HCT116 (cell line): ENCODE measurements around the gene NEUROD1. TPM values are rescaled to one million over a fixed set of nuclear protein-coding genes. Genes with fewer than 3 reads are reported as not detected.

Source experiments
- ATAC-seq: fragments of 200-7000 bp; cut with Tn5 transposase; 2 replicates; pipeline ENCODE4 v1.9.1; 2020; ENCODE audit warnings: mild to moderate bottlenecking, moderate library complexity
- BruUV-seq: library from RNA; stranded (reverse); fragments of 400-500 nt; replicated peaks from 2 replicates; lab custom pipeline; 2021; lab: Mats Ljungman, UMichigan
- CTCF ChIA-PET: fragments of 300-600 bp; sonication (Branson Sonifier 250); formaldehyde crosslinking; loops from one replicate; lab custom pipeline; 2021; ENCODE audit warnings: antibody characterized with exemption; lab: Charles Lee
- POLR2A ChIA-PET: fragments of 300-600, 350-600 bp; sonication (Branson Sonifier 250); formaldehyde crosslinking; loops from one replicate; lab custom pipeline; 2021; ENCODE audit warnings: antibody characterized with exemption; lab: Charles Lee
- RAD21 ChIA-PET, 2 experiments: fragments of 300-600 bp; sonication (Branson Sonifier 250); formaldehyde crosslinking; loops; one replicate each; lab custom pipeline; 2023; ENCODE audit warnings: low total read pairs in 2 of 2; ENCODE audit not compliant: uncharacterized antibody in 2 of 2, unreplicated experiment in 2 of 2, low non-redundant PET in 1 of 2; lab: Charles Lee
- DNase-seq: peaks from one replicate; pipeline ENCODE4 v3.0.0-alpha.2; 2010; ENCODE audit warnings: low read depth, low spot score
- H2AFZ ChIP-seq: fragments of 200-600 bp; shearing (Covaris generic), sonication (generic); 2 replicates; pipeline ENCODE4 v1.6.1; 2017; ENCODE audit warnings: low read depth, mixed run types, mixed read lengths, antibody characterized with exemption, low read length; ENCODE audit not compliant: poor library complexity, severe bottlenecking
- H3K27ac ChIP-seq: 2 replicates; pipeline ENCODE4 v1.5.1; 2012; ENCODE audit warnings: low read depth, low read length
- H3K27me3 ChIP-seq: fragments of 200-600 bp; sonication (generic); 2 replicates; pipeline ENCODE4 v1.6.1; 2016; ENCODE audit warnings: mixed run types, low read length, mixed read lengths; ENCODE audit not compliant: insufficient read depth
- H3K36me3 ChIP-seq, 2 experiments: fragments of 200-500 bp in 1 of 2; fragments of 200-600 bp in 1 of 2; sonication (Bioruptor generic) in 1 of 2; sonication (generic) in 1 of 2; 2 replicates each; pipeline versions ENCODE4 v1.5.1 to v1.6.1; 2014 to 2016; ENCODE audit warnings: low read length in 2 of 2, inconsistent platforms in 1 of 2, mixed read lengths in 1 of 2, mixed run types in 1 of 2; ENCODE audit not compliant: insufficient read depth in 2 of 2, control insufficient read depth in 1 of 2
- H3K4me1 ChIP-seq, 2 experiments: fragments of 200-600 bp in 1 of 2; sonication (generic) in 1 of 2; 2 replicates each; pipeline versions ENCODE4 v1.5.1 to v1.6.1; 2012 to 2017; ENCODE audit warnings: low read length in 2 of 2, inconsistent platforms in 1 of 2, mild to moderate bottlenecking in 1 of 2, mixed read lengths in 1 of 2, mixed run types in 1 of 2, moderate library complexity in 1 of 2; ENCODE audit not compliant: insufficient read depth in 2 of 2, control insufficient read depth in 1 of 2
- H3K4me2 ChIP-seq: fragments of 200-600 bp; sonication (generic); 2 replicates; pipeline ENCODE4 v1.6.1; 2017; ENCODE audit warnings: mixed run types, low read length, mixed read lengths
- H3K4me3 ChIP-seq, 2 experiments: fragments of 200-600 bp in 1 of 2; sonication (generic) in 1 of 2; replicated peaks in 1 of 2; 2 replicates each; pipeline ENCODE4 v1.5.1; 2011 to 2016; ENCODE audit warnings: low read length in 2 of 2, control low read depth in 1 of 2, low read depth in 1 of 2, mild to moderate bottlenecking in 1 of 2, mixed read lengths in 1 of 2, mixed run types in 1 of 2
- H3K79me2 ChIP-seq: fragments of 200-600 bp; sonication (generic); 2 replicates; pipeline ENCODE4 v1.6.1; 2017; ENCODE audit warnings: mild to moderate bottlenecking, mixed run types, low read length, moderate library complexity, mixed read lengths; ENCODE audit not compliant: insufficient read depth
- H3K9ac ChIP-seq: fragments of 200-600 bp; sonication (generic); 2 replicates; pipeline ENCODE4 v1.6.1; 2016; ENCODE audit warnings: low read length, mixed read lengths
- H3K9me2 ChIP-seq: fragments of 200-600 bp; sonication (generic), shearing (Covaris generic); 2 replicates; pipeline ENCODE4 v1.6.1; 2017; ENCODE audit warnings: mixed run types, mild to moderate bottlenecking, moderate library complexity; ENCODE audit not compliant: insufficient read depth
- H3K9me3 ChIP-seq, 2 experiments: fragments of 200-500 bp in 1 of 2; fragments of 200-600 bp in 1 of 2; sonication (Bioruptor generic) in 1 of 2; sonication (generic) in 1 of 2; 2 replicates each; pipeline ENCODE4 v1.6.1; 2014 to 2017; ENCODE audit warnings: low read length in 2 of 2, mixed read lengths in 2 of 2, inconsistent platforms in 1 of 2, low read depth in 1 of 2, mild to moderate bottlenecking in 1 of 2, mixed run types in 1 of 2, moderate library complexity in 1 of 2; ENCODE audit not compliant: control insufficient read depth in 1 of 2, insufficient read depth in 1 of 2
- H4K20me1 ChIP-seq: fragments of 200-600 bp; sonication (generic), shearing (Covaris generic); 2 replicates; pipeline ENCODE4 v1.6.1; 2017; ENCODE audit warnings: mixed run types, mild to moderate bottlenecking, moderate library complexity; ENCODE audit not compliant: insufficient read depth
- CBX3 ChIP-seq: IDR thresholded peaks from 2 replicates; pipeline ENCODE4 v1.6.1; 2012; ENCODE audit warnings: low read depth
- CEBPB ChIP-seq: IDR thresholded peaks from 2 replicates; pipeline ENCODE4 v1.6.1; 2012; ENCODE audit warnings: low read depth
- EGR1 ChIP-seq: IDR thresholded peaks from 2 replicates; pipeline ENCODE4 v1.6.1; 2012; ENCODE audit warnings: low read depth
- ELF1 ChIP-seq: IDR thresholded peaks from 2 replicates; pipeline ENCODE4 v1.6.1; 2012; ENCODE audit warnings: low read depth, borderline replicate concordance
- EZH2 ChIP-seq: fragments of 200-600 bp; sonication (generic); IDR thresholded peaks from 2 replicates; pipeline ENCODE4 v1.6.1; 2017; ENCODE audit warnings: antibody characterized with exemption, mixed run types
- FOSL1 ChIP-seq: IDR thresholded peaks from 2 replicates; pipeline ENCODE4 v1.6.1; 2012; ENCODE audit warnings: low read depth
- JUND ChIP-seq: IDR thresholded peaks from 2 replicates; pipeline ENCODE4 v1.6.1; 2012
- POLR2A ChIP-seq: IDR thresholded peaks from 2 replicates; pipeline ENCODE4 v1.7.0; 2011; ENCODE audit warnings: borderline replicate concordance; ENCODE audit not compliant: insufficient read depth, insufficient read length; ENCODE audit errors: extremely low read depth
- SP1 ChIP-seq: IDR thresholded peaks from 2 replicates; pipeline ENCODE4 v1.6.1; 2012; ENCODE audit warnings: low read depth
- SRF ChIP-seq: IDR thresholded peaks from 2 replicates; pipeline ENCODE4 v1.6.1; 2012; ENCODE audit warnings: low read depth
- TCF7L2 ChIP-seq: IDR thresholded peaks from 2 replicates; pipeline ENCODE4 v1.7.0; 2011; ENCODE audit warnings: borderline replicate concordance, inconsistent platforms; ENCODE audit not compliant: insufficient read depth, insufficient read length; ENCODE audit errors: extremely low read depth
- YY1 ChIP-seq: IDR thresholded peaks from 2 replicates; pipeline ENCODE4 v1.6.1; 2011; ENCODE audit warnings: low read length, low read depth, moderate library complexity, mild to moderate bottlenecking; ENCODE audit not compliant: insufficient replicate concordance; ENCODE audit errors: extremely low read depth
- ZFX ChIP-seq: fragments of 450-650 bp; IDR thresholded peaks from 2 replicates; pipeline ENCODE4 v1.6.1; 2017
- ZNF274 ChIP-seq: fragments of 200-500 bp; sonication (Bioruptor generic); IDR thresholded peaks from 2 replicates; pipeline ENCODE4 v1.6.1; 2014; ENCODE audit warnings: mild to moderate bottlenecking, low read depth, low read length, inconsistent platforms
- intact Hi-C: fragments of 100-400 bp; cut with micrococcal nuclease; formaldehyde crosslinking; loops from 2 replicates; pipeline ENCODE4 v1.10.0; 2022
- total RNA-seq: library from RNA; stranded (reverse); gene quantifications from one replicate; pipeline ENCODE4 v1.2.1, GENCODE V29; 2021; ENCODE audit not compliant: unreplicated experiment
- TF ChIP-seq, protein P1 (sequence below): IDR thresholded peaks from 2 replicates; pipeline ENCODE4 v1.6.1; 2011; ENCODE audit warnings: mild to moderate bottlenecking, low read length, moderate library complexity; ENCODE audit not compliant: insufficient replicate concordance; ENCODE audit errors: extremely low read depth
- TF ChIP-seq, protein P2 (sequence below): IDR thresholded peaks from 2 replicates; pipeline ENCODE4 v1.6.1; 2012
- TF ChIP-seq, protein P3 (sequence below): IDR thresholded peaks from 2 replicates; pipeline ENCODE4 v1.6.1; 2012
- TF ChIP-seq, protein P4 (sequence below), 3 experiments: fragments of 200-600 bp in 1 of 3; sonication (generic) in 1 of 3; IDR thresholded peaks in 2 of 3; conservative IDR thresholded peaks in 1 of 3; 2 replicates each; pipeline ENCODE4 v1.5.1; 2012 to 2017; ENCODE audit warnings: low read depth in 2 of 3, low read length in 2 of 3, antibody characterized with exemption in 1 of 3, borderline replicate concordance in 1 of 3, control low read depth in 1 of 3, mild to moderate bottlenecking in 1 of 3, mixed read lengths in 1 of 3, mixed run types in 1 of 3, moderate library complexity in 1 of 3; ENCODE audit not compliant: insufficient read depth in 1 of 3

Gene NEUROD1
- total RNA-seq, 1 experiment from 2014 or later, result not detected

DNA sequence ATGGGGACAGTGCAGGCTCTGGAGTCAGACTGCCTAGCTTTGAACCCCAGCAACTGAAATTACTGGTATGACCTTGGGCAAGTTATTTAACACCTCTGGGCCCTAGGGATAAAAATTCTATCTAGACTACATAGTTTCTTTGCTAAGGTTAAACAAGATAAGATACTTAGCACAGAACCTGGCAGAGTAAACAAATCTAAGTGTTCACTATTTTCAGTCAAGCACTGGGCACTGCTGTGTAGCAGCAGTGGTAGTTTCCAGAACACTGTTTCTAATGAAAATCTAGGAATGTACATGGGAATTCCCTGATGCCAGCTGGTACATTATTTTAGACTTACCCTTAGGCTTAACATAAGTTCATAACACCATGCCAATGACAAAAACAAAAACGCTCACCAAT is 40.6 kb downstream of the NEUROD1 start:
- Histone ChIP-seq H3K27me3 (no peaks in the 10 kb centered on the region), H3K4me3 (no peak overlapping the region), H3K4me1 (no peaks in the 10 kb centered on the region), H3K9me3 (no peaks in the 10 kb centered on the region), H4K20me1 (no peaks in the 10 kb centered on the region), H3K79me2 (no peaks in the 10 kb centered on the region), H3K36me3 (no peaks in the 10 kb centered on the region), H3K9ac (no peak overlapping the region), H3K9me2 (no peaks in the 10 kb centered on the region), H3K4me2 (no peak overlapping the region), H3K27ac (no peak overlapping the region), H2AFZ (no peak overlapping the region)
- RAD21 ChIA-PET, result no interaction called here
- BruUV-seq, result no TSS peak
- intact Hi-C loops, result no loop called here
- no peak for DNase-seq
- TF ChIP-seq JUND (no peak), ELF1 (no peak), SP1 (no peak), CBX3 (no peak), TCF7L2 (no peak), EZH2 (no peak), EGR1 (no peak), FOSL1 (no peak), SRF (no peak), ZNF274 (no peak), CEBPB (no peak), POLR2A (no peak), ZFX (no peak), YY1 (no peak)
- TF ChIP-seq, protein P1, sequence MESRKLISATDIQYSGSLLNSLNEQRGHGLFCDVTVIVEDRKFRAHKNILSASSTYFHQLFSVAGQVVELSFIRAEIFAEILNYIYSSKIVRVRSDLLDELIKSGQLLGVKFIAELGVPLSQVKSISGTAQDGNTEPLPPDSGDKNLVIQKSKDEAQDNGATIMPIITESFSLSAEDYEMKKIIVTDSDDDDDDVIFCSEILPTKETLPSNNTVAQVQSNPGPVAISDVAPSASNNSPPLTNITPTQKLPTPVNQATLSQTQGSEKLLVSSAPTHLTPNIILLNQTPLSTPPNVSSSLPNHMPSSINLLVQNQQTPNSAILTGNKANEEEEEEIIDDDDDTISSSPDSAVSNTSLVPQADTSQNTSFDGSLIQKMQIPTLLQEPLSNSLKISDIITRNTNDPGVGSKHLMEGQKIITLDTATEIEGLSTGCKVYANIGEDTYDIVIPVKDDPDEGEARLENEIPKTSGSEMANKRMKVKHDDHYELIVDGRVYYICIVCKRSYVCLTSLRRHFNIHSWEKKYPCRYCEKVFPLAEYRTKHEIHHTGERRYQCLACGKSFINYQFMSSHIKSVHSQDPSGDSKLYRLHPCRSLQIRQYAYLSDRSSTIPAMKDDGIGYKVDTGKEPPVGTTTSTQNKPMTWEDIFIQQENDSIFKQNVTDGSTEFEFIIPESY, result no peak
- TF ChIP-seq, protein P2, sequence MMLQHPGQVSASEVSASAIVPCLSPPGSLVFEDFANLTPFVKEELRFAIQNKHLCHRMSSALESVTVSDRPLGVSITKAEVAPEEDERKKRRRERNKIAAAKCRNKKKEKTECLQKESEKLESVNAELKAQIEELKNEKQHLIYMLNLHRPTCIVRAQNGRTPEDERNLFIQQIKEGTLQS, result no peak
- TF ChIP-seq, protein P3, sequence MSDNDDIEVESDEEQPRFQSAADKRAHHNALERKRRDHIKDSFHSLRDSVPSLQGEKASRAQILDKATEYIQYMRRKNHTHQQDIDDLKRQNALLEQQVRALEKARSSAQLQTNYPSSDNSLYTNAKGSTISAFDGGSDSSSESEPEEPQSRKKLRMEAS, result no peak
- TF ChIP-seq, protein P4, sequence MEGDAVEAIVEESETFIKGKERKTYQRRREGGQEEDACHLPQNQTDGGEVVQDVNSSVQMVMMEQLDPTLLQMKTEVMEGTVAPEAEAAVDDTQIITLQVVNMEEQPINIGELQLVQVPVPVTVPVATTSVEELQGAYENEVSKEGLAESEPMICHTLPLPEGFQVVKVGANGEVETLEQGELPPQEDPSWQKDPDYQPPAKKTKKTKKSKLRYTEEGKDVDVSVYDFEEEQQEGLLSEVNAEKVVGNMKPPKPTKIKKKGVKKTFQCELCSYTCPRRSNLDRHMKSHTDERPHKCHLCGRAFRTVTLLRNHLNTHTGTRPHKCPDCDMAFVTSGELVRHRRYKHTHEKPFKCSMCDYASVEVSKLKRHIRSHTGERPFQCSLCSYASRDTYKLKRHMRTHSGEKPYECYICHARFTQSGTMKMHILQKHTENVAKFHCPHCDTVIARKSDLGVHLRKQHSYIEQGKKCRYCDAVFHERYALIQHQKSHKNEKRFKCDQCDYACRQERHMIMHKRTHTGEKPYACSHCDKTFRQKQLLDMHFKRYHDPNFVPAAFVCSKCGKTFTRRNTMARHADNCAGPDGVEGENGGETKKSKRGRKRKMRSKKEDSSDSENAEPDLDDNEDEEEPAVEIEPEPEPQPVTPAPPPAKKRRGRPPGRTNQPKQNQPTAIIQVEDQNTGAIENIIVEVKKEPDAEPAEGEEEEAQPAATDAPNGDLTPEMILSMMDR (IDR thresholded peaks at IDR 0.05 in 2 of 3, conservative IDR thresholded peaks at IDR 0.05 in 1 of 3; ENCODE audit: borderline replicate concordance in 1 of 3, insufficient read depth in 1 of 3, low read depth in 2 of 3, low read length in 2 of 3), result no peak
- no peak for ATAC-seq
- POLR2A ChIA-PET, result no interaction called here
- CTCF ChIA-PET, result no interaction called here
